ENCODE data around the gene SESN1. TPM values are rescaled to one million over a fixed set of nuclear protein-coding genes. Genes with fewer than 3 reads are reported as not detected.

Gene SESN1
- polyA plus RNA-seq, 3 donors: 1.8 to 21.0 (median 3.1) TPM

DNA sequence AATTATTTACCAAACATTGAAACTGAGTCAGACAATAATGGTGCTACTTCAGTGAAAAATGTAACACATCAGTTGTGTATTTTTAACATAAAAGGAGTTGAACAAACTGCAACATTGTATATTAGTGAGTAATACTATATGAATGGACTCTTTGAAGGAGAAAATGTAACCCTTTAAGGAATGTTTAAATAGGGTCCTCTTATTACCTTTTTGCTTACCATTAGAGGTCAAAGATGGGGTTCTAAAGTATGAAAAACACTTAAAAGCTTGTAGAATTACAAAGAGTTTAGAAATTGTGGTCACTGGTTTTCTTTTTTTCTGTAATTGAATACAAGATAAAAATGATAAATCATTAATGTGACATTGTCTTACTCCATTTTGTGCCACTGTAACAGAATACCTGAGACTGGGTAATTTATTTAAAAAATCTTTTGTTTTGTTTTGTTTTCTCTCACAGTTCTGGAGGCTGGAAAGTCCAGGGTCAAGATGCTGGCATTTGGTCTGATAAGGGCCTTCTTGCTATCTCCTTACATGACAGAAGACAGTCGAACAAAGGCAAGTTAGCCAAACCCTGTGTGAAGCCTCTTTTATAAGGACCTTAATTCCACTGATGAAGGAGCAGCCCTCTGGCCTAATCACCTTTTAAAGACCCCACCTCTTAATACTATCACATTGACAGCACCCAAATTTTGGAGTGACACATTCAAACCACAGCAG lies 43.2 kb downstream of the SESN1 start:
- Histone ChIP-seq H3K36me3 (replicated peaks in 1 of 2; ENCODE audit: control insufficient read depth in 1 of 2, insufficient read depth in 2 of 2, low read length in 2 of 2) (no peaks in the 10 kb centered on the region), H3K79me2 (ENCODE audit: insufficient read depth, low read length) (peaks cover 6% of the 10 kb centered on the region), H3K4me1 (ENCODE audit: control insufficient read depth in 1 of 2, insufficient read depth in 2 of 2, low read length in 2 of 2) (peaks cover 4 to 30% of the 10 kb centered on the region in 2 donors), H3K27me3 (ENCODE audit: control insufficient read depth in 2 of 2, insufficient read depth in 2 of 2, low read length in 2 of 2) (no peaks in the 10 kb centered on the region), H3K27ac (ENCODE audit: low read depth in 1 of 2, low read length in 2 of 2) (no peak overlapping the region), H3K4me3 (replicated peaks in 1 of 3; ENCODE audit: low read depth in 2 of 3, low read length in 3 of 3) (no peak overlapping the region), H3K9me3 (replicated peaks in 1 of 2; ENCODE audit: control insufficient read depth in 1 of 2, insufficient read depth in 1 of 2, low read length in 2 of 2) (no peaks in the 10 kb centered on the region), H3K9ac (ENCODE audit: insufficient read depth, low read length, poor library complexity, severe bottlenecking) (no peak overlapping the region), H3K4me2 (replicated peaks; ENCODE audit: extremely low read depth, low read length, poor library complexity, severe bottlenecking) (no peak overlapping the region), H2AFZ (ENCODE audit: insufficient read depth, low read depth, low read length, poor library complexity, severe bottlenecking) (no peak overlapping the region), H4K20me1 (ENCODE audit: insufficient read depth, low read length) (peaks cover 3% of the 10 kb centered on the region)
- Mint-ChIP-seq H3K4me3 (no peak overlapping the region), H3K36me3 (peaks cover 4 to 7% of the 10 kb centered on the region in 2 donors), H3K27me3 (ENCODE audit: low read depth in 3 of 3) (peaks cover 0 to 2% (median 0%) of the 10 kb centered on the region in 3 donors), H3K9me3 (peaks cover 0 to 4% (median 2%) of the 10 kb centered on the region in 7 donors), H3K27ac (no peak overlapping the region), H3K4me1 (peaks cover 26% of the 10 kb centered on the region)
- DNase-seq: no peak
- TF ChIP-seq CTCF (IDR thresholded peaks at IDR 0.05): no peak
- intact Hi-C loops (cut with micrococcal nuclease): no loop called here
- 91% methylated on average over 1 of the region's 1 CpG for WGBS (ENCODE audit: insufficient coverage)

DNA sequence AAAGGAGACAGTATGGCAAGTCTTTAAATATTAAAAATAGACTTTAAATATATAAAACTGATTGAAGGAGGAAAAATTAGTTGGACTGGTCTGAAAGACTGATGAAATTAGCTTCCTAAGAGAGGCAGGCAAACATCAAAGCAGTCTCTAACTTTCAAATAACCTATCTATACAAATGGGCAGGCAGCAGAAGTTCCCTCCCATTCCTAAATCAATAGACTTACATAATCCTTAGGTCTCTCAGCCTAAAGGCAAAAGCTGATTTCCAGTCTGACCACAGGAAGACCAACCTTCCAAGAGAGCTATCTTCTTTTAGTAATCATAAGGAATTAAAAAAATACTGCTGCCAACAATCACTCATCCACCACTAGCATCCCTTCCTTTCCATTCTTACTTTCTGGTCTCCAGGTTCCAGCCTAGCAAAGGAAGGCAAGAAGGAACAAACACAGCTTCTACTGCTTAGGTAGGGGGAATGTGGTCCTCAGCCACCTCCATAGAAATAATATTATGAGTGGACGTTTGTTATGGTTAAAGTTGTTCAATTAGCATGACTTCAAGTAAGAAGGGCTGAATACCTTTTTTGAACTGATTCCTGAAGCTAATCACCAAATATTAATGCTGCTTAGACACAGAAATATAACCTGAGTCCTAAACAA lies 44.1 kb downstream of the SESN1 start:
- Histone ChIP-seq H3K9me3 (replicated peaks in 1 of 2; ENCODE audit: control insufficient read depth in 1 of 2, insufficient read depth in 1 of 2, low read length in 2 of 2) (no peaks in the 10 kb centered on the region), H3K79me2 (ENCODE audit: insufficient read depth, low read length) (peaks cover 6% of the 10 kb centered on the region), H4K20me1 (ENCODE audit: insufficient read depth, low read length) (peaks cover 3% of the 10 kb centered on the region), H3K27me3 (ENCODE audit: control insufficient read depth in 2 of 2, insufficient read depth in 2 of 2, low read length in 2 of 2) (no peaks in the 10 kb centered on the region), H3K4me2 (replicated peaks; ENCODE audit: extremely low read depth, low read length, poor library complexity, severe bottlenecking) (no peak overlapping the region), H2AFZ (ENCODE audit: insufficient read depth, low read depth, low read length, poor library complexity, severe bottlenecking) (no peak overlapping the region), H3K4me3 (replicated peaks in 1 of 3; ENCODE audit: low read depth in 2 of 3, low read length in 3 of 3) (no peak overlapping the region), H3K36me3 (replicated peaks in 1 of 2; ENCODE audit: control insufficient read depth in 1 of 2, insufficient read depth in 2 of 2, low read length in 2 of 2) (no peaks in the 10 kb centered on the region), H3K9ac (ENCODE audit: insufficient read depth, low read length, poor library complexity, severe bottlenecking) (no peak overlapping the region), H3K4me1 (ENCODE audit: control insufficient read depth in 1 of 2, insufficient read depth in 2 of 2, low read length in 2 of 2) (peaks cover 0 to 22% of the 10 kb centered on the region in 2 donors), H3K27ac (ENCODE audit: low read depth in 1 of 2, low read length in 2 of 2) (no peak overlapping the region)
- intact Hi-C loops (cut with micrococcal nuclease): no loop called here
- no peak overlapping the region for H3K27ac Mint-ChIP-seq
- H3K9me3 Mint-ChIP-seq: peaks cover 0 to 4% (median 2%) of the 10 kb centered on the region in 7 donors
- DNase-seq: no peak
- no CpG with 5 or more reads among the region's 1 CpG for WGBS (ENCODE audit: insufficient coverage)
- H3K4me3 Mint-ChIP-seq: no peak overlapping the region
- H3K4me1 Mint-ChIP-seq: peaks cover 18% of the 10 kb centered on the region
- peaks cover 4 to 7% of the 10 kb centered on the region in 2 donors for H3K36me3 Mint-ChIP-seq
- no peak for TF ChIP-seq CTCF (IDR thresholded peaks at IDR 0.05)
- H3K27me3 Mint-ChIP-seq (ENCODE audit: low read depth in 3 of 3): peaks cover 0 to 2% (median 0%) of the 10 kb centered on the region in 3 donors
